DMS79 treated with DMSO at 0.1 percent for 48 hours (cell line): ENCODE data around the gene PIGL.
A peak's percentile ranks its signal among the peaks of the same experiment; 100 is the strongest.
"Not testable (repeated sequence)": the region's sequence is repeated elsewhere in the genome, so short reads cannot be mapped to it uniquely, and the experiment has no call there.

Experiments used
- DNase-seq: peaks from one replicate; lab custom pipeline; 2025; lab: John Stamatoyannopoulos, UW

Gene PIGL

DNA sequence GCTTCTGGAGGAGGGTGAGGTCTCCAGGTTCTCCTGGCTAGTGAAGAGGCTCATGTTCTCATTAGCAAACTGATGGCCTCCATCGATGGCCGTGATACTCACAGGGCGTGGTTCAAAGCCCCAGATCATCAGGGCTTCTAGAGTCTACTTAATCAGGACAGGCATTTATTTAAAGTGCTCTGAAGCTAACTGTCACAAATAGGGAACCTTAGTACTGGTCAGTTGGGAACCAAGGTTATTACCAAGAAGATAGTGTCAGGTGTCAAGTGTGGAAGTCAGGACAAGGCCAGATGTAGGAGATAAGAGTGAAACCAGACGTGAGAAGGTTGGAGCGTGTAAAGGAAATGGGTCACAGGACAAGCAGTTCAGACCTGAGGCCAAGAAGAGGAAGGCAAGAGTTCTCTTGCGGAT lies 56.9 kb downstream of the PIGL start:
- DNase-seq, result no peak

- no peak for DNase-seq
These were observed 58.0 kb downstream of the PIGL start for GRCh38 chr17:16275024-16275423.

DNA sequence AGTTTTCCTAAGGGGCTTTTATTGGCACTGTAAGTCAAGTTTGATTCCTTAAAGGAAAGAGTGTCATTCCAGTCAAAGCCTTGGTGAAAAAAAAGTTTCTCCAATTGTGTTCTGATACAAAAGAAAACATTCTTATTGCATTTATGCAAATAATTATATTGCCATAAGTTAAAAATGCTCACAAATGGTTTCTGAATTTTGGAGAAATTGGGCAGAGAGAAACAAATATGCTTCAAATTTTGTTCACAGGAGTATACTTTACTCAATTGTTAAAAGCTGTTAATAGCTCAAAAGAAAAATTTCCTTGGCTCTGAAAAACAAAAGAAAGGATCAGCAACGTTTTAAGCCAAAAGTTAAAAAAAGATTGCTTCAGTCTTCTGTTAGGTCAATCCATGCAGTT lies 60.2 kb downstream of the PIGL start:
- DNase-seq, result no peak

DNA sequence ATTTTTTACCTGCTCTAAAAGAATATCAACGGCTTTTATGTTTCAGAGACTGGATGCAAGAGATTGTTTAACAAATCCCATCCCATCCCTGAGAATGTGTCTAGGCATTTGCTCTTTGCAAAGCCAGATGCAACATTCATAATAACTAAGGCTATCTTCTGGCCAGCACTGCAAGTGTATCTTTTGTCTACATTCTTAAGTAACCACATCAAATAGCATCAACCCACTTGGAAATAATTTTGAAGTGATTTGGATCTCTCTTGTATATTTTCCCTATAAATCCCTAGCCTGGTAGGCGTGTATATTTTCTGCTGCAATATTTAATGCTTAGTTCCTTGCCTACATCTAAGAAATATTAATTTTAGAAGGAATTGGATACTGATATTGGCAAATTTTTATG lies 64.3 kb downstream of the PIGL start:
- DNase-seq, result no peak

DNA sequence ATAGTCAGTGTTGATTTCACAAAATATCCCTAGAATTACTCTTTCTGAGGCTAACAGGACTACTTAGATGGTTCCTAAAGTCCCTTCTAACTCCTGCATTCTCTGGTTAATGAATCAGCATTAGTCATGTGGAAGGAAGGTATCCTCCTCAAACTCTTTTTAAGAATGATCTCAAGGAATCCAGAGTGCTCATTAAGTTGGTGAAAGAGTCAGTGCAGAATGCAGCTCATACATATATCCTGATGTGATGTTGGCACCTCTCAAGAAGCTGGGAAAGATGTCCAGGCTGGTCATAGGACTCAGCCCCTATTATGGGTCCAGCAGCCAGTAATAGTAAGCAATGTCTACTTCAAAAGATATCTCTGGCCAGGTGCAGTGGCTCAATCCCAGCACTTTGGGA lies 65.5 kb downstream of the PIGL start:
- DNase-seq, result no peak

DNA sequence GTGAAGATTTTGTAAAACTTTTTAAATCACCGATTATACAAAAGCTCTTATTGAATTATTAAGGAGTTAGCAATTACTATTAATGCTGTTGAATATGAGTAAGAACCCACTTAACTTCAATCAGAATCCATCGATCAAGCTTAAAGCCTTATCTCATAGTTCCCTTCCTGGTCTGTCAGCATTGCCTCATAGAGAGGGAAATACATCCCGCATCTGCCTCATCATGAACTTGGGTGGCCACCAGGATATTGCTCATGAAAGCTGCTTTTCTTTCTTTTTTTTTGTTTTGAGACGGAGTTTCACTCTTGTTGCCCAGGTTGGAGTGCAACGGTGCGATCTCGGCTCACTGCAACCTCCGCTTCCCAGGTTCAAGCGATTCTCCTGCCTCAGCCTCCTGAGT lies 66.7 kb downstream of the PIGL start:
- DNase-seq, result no peak

GRCh38 chr17:16285646-16286008 lies 68.6 kb downstream of the PIGL start:
- no peak for DNase-seq

GRCh38 chr17:16286009-16286946 lies 69.3 kb downstream of the PIGL start:
- DNase-seq, result no peak

- DNase-seq, result no peak
These were observed 70.0 kb downstream of the PIGL start for GRCh38 chr17:16286947-16287562.

DNA sequence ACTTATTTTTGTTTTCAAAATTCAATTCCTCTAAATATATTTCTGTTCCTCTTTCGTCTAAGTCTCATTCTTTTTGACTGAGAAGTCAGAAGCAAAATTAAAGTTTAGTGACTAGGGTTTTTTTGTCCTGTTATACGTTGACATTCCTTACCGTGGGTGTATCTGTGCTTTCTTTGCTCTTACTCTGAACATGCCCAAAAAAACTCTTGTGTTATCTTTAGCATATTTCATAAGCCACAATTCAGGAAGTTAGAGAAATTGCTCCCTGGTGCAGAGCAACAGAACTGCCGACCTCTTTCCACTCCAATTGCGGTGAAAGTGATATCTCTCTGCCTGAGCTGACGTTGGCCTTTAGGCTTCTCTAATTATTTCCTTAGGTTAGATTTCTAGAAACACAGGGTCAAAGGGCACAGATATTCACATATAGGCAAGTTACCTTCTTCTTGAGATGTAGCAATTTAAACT lies 70.6 kb downstream of the PIGL start:
- no peak for DNase-seq

DNA sequence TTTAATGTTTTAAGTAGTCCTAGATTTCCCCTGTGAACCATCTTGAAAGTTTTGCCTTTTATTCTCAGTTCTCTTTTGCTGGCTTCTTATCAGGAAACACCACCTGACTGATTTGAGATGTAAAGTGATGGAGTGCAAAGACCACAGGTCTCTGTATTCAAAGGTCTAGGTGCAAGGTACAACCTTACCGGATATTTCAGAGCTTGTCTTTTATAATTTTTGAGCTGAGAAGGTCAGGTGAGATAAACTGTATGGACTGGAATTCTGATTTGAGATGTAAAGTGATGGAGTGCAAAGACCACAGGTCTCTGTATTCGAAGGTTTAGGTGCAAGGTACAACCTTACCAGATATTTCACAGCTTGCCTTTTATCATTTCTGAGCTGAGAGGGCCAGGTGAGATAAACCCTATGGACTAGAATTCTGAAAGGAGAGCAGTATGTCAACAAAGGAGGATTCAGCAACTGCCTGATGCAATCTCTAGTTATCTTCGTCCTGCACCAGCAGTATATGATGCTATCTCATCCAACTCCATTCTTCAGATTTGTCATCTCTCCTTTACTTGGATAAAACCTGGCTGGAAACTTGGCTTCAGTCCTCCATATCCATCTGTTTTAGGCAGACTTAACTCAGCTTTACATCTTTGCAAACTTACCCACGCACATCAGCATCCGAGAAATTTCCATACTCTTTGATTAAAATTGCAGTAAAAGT lies 72.0 kb downstream of the PIGL start:
- no peak for DNase-seq

DNA sequence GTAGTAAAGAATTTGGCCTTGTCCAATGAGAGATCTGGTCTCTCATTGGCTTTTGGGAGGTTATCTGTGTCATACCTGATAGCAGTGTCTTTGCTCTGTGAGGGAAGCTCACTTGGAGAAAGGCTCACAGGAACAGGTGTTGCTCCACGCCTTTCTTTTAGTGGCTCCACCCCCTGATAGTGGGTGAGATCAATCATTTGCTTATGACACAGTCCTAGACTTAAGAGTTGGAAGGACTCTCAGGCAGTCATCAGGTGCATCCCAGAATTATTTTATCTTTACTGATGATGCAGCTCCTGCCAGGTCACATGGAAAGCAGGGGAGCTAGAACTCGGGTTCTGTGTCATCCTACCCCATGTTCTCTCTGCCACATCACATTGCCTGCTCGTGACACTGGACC lies 76.9 kb downstream of the PIGL start:
- no peak for DNase-seq

DNA sequence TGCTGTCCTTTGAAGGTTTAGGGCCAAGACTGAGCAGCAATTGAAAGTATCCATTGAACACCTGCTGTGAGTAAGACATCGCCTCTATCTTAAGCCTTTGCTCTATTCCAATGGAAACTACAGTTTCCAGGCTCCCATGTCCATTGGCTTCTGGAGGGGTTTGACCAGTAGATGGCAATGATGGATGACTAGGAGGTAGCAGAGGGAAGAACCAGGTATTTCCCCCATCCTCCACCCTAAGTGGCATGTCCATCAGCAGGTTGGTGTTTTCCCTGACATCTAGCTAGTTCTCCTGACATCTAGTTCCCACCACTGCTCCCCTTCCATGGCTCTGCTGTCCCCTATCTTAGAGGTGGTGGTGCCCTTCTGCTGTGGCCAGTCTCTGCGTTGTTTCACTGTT lies 77.5 kb downstream of the PIGL start:
- DNase-seq, result no peak

DNA sequence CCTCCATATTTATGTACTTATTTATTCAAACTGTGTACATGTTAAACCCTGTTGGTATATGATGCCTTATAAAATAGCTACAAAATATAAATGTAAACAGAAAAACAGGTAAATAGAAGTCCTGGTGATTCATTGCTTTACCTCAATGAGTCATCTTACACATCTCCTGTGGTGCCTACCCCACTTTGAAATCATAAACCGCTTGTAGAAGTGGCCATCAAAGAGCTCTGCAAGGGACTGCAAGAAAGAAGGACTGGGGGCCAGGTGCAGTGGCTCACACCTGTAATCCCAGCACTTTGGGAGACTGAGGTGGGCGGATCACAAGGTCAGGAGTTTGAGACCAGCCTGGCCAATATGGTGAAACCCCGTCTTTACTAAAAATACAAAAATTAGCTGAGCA lies 79.1 kb downstream of the PIGL start:
- DNase-seq, result not testable (repeated sequence)

DNA sequence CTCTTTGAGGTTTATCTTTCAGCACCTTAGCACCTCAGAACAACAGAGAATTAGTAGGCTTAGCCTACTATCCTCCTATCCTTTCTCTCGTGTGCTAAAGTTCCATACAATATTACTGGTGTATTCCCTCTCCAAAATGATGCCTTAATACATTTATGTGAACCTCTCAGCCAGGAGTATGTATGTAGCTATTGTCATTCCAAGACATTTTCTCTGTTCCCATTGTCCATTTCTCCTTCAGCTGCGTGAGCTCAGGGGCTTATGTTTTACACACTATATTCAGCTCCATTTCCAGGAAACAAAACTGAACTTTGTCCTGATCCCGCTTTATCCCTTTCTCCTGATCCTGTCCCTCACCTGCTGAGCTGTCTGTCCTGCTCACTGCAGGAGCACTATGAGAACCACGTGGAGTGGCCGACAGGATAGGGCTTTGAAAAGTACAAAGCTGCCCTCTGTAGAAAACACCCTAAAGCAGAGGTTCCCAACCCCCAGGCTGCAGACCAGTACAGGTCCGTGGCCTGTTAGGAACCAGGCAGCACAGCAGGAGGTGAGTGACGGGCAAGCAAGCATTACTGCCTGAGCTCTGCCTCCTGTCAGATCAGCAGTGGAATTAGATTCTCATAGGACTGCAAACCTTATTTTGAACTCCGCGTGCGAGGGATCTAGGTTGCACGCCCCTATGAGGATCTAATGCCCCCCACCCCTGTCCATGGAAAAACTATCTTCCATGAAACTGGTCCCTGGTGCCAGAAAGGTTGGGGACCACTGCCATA lies 80.5 kb downstream of the PIGL start:
- DNase-seq, result no peak

- no peak for DNase-seq
These were observed 81.2 kb downstream of the PIGL start for GRCh38 chr17:16298140-16298662.

DNA sequence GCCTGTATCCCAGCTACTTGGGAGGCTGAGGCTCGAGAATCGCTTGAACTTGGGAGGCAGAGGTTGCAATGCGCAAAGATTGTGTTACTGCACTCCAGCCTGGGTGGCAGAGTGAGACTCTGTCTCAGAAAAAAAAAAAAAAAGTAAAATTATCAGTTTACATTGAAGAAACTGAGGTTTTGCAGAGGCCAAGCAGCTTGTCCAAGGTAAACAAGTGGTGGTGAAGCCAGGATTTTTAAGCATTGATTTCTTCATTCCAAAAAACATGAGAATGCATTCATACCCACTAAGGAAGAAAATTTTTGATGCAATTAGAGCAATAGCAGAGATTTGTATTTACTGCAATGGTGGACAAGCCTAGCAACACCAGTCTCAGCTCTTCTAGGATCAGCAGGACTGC lies 83.5 kb downstream of the PIGL start:
- no peak for DNase-seq

DNA sequence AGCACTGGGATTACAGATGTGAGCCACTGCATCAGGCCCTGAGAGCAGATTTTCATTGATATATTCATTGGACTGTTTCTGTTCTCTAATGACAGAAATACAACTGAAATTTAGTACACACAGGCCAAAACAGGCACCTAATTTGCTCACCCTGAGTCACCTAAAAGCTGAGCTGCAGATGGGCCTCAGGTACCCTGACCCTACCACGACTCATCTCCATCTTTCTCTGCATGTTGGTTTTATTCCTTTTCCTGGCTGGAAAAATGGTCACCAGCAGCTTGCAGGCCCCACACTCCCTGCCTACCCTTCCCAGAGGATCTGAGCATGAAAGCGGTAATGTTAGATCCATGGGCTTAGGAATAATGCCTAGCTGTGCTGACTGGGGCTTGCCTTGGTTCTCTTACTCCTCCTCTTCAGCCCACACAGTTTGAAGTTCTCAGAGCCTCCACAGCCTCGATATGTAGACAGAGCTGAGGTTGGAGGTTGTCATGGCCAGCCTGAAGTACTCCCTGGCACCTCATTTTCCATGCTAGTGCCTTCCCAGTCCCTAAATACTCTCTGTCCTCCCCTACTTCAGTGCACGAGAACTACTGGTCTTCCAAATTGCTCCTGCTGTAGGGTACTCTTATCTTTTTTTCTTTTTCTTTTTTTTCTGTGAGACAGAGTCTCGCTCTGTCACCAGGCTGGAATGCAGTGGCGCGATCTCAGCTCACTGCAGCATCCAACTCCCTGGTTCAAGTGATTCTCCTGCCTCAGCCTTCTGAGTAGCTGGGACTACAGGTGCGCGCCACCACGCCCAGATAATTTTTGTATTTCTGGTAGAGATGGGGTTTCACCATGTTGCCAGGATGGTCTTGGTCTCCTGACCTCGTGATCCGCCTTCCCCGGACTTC lies 85.2 kb downstream of the PIGL start:
- no peak for DNase-seq

- DNase-seq, result no peak
These were observed 85.8 kb downstream of the PIGL start for GRCh38 chr17:16302856-16303255.

- peak; percentile 12 for DNase-seq
These were observed 87.8 kb downstream of the PIGL start for GRCh38 chr17:16304830-16305229.

DNA sequence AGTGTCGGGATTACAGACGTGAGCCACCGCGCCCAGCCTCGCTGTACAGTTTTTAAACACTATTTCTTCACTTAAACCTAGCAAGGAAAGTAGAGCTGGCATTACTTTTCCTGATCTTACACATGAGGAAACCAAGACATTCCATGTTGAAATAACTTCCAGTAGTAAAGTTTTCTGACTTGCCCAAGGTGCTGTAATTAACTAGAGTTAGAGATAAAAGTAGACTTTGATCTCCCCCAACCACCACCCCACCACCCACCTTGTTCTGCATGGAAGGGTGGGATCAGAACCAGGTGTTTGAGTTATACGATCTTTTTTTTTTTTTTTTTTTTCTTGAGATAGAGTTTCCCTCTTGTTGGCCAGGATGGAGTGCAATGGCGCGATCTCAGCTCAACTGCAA lies 89.2 kb downstream of the PIGL start:
- DNase-seq, result no peak
